Measurements from ENCODE around the gene RAB26.

The RAB26 gene

DNA sequence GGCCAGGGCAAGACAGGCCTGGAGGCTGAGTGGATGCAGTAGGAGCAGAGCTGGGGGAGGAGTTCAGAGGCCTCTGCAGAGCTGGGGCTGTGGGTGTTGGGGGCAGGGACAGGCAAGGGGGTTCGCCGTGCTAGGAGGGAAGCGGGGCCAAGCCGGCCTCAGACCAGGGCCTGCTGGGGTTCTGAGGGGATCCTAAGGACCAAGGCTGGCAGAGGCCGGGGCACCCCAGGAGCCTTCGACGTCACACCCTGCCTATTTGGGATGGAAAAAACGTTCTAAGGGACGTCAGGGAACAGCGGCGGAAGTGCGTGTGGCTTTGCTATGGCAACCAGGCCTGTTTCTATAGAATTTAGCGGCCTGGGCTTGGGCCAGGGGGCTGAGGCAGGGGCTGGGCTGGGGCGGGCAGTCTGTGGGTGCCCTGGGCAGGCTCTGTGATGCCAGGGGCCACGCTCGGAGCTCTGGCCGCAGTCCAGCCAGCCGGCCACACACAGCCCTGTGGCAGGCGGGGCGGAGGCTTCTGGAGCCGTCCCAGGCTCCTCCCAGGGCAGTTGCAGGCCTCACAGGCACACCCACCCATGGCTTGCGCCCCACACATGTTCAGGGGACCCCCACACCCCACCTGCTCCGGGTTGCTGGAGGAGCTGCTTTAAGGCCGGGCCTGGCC lies 10.9 kb downstream of the RAB26 start:
- DNase-seq (ENCODE audit: low read depth in 1 of 2, low spot score in 1 of 2): no peak

DNA sequence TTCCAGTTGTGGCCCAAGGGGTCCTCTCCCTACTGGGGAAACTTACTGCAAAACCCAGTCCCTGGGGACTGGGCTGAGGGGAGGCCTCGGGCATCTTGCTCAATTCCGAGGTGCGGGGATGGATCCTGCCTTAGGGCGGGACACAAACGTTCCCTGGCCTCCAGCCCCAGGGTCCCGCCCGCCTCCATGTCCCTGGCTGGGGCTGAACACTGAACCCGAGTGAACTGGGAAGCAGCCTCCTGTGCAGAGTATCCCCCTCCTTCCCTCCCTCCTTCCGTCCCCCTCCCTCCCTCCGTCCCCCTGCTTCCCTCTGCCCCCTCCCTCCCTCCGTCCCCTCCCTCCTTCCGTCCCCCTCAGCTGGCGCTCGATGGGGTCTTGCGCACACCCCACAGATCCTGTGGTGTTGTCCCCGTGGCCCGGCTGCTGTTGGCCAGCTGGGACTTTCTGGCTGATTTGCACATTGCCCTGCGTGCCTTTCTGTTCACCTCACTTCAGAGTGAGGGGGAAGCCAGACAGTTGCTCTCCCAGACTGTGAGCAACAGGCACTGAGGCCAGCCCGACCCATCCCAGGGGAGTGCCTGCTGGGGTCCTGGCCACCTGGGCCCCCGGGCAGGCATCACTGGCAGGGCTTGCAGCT lies 12.6 kb downstream of the RAB26 start:
- DNase-seq (ENCODE audit: low read depth in 1 of 2, low spot score in 1 of 2): no peak

DNA sequence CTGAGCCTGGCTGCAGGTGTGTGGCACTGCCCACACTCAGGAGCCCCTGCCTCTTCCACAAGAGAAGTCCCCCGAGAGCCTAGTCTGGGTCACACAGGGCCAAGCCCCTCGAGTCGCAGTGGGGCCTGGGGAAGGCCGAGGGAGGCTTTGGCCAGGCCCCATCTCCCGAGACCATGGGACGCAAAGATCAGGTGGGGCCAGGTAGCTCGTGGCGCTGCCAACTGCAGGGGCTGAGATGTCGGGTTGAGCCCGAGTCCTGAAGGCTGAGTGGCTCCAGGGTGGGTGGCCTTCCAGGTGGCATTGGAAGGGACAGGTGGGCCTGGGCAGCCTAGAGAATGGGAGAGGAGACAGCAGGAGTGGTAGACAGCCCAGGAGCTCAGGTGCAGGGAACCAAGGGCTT lies 13.5 kb downstream of the RAB26 start:
- DNase-seq (ENCODE audit: low read depth in 1 of 2, low spot score in 1 of 2): no peak

DNA sequence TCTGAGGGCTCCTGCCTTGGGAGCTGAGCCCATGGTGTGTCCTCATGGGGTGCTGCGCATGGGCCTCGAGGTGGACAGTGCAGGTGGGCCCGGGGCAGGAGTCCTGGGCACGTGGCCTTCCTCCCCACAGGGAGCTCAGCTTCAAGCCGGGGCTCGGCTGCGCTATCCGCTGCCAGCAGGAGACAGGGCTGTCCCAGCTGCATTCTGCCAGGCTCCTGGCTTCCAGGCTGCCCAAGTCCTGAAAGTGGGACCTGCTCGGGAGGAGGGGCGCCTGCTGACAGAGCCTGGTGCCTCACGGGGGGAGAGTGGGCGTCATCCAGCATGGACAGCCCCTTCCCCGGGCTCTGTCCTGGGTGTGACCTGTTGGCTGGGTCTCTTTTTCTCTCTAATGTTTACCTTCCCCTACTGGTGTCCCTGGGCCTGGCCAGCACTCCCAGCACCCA lies 14.3 kb downstream of the RAB26 start:
- no peak for DNase-seq (ENCODE audit: low read depth in 1 of 2, low spot score in 1 of 2)

DNA sequence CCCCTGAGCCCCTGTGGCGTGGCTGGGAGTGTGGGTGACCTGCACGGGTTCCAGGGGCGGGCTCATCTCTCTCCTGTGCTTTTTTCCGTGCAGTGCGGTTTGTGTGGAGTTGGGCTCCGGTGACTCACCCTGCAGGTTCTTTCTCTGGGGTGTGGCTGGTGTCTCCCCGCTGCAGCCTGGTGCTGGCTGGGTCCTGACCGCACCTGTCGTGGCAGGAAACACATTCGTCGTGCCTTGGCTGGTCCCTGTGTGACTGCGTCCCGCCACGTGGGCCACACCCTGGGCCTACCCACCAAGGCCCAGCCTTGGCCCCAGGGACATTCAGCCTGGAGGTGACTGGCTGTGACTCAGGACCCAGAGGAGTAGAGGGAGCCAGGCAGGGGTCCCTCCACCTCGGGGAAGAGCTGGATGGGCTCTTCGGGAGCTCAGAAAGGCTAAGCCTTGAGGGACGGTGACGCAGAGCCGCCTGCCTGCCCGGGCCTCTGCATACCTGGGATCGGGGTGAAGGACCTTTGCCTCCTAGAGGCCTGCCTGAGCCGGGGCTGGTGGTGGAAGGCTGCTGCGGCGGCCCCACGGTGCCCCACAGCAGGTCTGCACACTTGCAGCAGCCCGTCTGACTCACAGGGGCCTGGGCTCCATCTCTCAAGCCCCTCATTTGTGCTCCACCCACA lies 14.9 kb downstream of the RAB26 start:
- DNase-seq (ENCODE audit: low read depth in 1 of 2, low spot score in 1 of 2): no peak

DNA sequence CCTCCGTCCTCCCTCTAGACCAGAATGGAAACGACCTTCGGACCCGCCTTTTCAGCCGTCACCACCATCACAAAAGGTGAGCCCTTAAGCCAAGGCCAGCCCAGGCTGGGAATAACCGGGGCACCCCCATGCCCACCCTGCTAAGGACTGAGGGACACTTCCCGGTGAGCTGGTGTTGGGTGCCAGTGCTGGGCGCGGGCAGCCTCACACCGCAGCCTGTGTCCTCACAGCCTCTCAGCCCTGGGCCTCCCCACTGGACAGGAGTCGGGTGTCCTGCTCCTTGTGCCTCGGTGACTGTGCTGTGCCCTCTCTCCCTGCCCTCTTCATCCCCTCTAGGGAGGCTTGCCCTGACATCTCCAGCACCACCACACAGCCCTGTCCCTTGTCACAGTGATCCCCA lies 17.4 kb downstream of the RAB26 start:
- DNase-seq (ENCODE audit: low read depth in 1 of 2, low spot score in 1 of 2): no peak

DNA sequence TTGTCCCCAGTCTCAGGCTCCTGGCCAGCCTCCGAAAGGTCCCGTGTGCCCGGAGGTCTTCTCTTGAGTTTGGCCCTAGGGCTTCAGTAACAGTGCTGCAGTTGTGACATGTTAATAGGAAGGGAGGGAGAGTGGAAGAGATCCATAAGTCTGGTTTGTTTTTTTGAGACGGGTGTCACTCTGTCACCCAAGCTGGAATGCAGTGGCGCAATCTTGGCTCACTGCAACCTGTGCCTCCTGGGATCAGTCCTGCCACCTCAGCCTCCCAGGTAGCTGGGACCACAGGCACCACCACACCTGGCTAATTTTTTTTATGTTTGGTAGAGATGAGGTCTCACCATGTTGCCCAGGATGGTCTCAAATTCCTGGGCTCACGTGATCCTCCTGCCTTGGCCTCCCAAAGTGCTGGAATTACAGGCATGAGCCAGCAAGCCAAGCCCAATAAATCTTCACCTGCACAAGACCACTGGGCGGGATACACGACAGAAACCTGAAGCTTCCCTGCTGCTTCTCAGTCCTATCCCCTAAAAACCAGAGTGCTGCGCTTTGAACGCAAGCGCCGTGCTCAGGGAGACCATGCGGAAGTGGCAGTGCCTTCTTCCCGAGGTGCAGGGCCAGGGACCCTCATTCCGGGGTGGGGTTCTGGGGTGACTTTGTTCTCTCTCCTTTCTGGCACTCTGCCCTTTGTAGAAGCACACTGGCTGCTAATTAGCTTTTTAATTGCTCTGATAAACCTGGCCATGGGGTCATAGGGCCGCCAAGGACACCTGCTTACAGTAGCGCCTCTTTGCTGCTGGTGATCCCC lies 18.0 kb downstream of the RAB26 start:
- DNase-seq (ENCODE audit: low read depth in 1 of 2, low spot score in 1 of 2): no peak

DNA sequence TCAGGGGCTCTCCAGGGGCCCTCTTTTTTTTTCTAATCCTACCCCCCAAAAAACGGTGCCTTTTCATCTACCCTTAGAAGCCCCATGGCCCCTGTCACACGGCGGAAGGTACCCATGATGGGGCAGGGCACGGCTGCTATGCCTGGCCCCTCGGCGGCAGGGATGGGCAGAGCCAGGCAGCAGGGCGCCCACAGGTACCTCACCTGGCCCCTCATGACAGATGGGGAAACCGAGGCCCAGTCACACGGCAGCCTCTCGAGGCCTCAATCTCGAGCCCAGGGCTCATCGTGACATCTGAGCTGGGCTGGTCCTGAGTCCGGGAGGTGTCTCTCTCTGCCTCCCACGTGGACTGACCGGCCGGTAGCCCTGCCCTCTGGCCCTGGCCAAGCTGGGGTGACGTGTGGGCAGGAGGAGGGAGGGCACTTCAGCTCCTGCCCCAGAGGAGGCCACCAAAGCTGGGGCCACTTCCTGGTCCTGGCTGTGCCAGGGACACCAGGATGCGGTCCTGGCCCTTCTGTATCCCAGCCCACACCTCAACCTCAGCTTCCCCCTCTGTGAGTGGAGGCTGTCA lies 18.7 kb downstream of the RAB26 start:
- no peak for DNase-seq (ENCODE audit: low read depth in 1 of 2, low spot score in 1 of 2)

DNA sequence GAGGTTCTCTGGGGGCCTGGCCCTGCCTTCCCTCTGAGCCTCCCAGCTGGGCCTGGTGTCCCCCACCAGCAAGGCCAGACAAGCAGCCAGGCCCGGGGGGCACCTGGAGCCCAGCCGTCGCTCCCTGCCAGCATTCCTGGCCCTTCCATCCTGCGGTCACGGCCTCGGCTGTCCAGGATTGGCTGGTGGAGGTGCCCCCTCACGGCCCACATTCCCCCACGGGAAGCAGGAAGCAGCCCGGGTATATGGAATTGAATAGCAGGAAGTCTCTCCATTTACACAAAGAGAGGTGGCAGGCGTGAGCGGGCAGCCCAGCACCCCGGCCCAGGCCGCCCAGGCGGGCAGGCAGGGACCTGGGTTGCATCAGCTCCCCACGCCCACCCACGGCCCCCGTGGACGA lies 21.7 kb downstream of the RAB26 start:
- no peak for DNase-seq (ENCODE audit: low read depth in 1 of 2, low spot score in 1 of 2)

DNA sequence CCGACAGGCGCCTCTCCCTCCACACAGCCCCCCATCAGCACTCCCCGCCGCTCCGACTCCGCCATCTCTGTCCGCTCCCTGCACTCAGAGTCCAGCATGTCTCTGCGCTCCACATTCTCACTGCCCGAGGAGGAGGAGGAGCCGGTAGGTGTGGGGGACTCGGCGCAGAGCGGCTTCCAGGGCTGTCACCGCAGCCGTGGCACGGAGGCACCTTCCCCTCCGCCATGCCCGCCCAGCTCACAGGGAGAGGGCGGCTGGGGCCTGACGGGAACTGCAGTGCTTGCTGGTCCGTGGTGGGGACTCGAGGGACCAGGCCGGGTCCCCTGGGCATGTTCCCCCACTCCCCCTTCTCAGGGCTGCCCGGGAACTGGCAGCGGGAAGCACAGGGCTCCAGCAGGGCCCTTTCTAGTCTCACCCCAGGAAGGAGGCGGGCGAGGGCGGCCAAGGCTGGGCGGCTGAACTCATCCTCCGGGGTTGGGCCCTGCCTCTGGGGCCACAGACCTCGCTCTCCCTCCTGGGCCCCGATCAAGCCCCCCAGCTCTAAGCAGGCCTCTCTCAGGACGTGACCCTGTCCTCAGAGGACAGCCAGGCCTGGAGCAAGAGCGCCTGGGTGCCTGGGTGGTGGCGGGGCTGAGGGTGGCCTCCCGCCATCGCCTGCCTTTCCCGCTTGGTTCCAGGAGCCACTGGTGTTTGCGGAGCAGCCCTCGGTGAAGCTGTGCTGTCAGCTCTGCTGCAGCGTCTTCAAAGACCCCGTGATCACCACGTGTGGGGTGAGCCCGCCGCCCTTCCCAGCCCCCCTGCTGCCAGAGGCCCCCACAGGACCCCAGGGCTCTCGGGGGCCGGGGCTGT lies 22.4 kb downstream of the RAB26 start:
- DNase-seq (ENCODE audit: low read depth in 1 of 2, low spot score in 1 of 2): no peak

DNA sequence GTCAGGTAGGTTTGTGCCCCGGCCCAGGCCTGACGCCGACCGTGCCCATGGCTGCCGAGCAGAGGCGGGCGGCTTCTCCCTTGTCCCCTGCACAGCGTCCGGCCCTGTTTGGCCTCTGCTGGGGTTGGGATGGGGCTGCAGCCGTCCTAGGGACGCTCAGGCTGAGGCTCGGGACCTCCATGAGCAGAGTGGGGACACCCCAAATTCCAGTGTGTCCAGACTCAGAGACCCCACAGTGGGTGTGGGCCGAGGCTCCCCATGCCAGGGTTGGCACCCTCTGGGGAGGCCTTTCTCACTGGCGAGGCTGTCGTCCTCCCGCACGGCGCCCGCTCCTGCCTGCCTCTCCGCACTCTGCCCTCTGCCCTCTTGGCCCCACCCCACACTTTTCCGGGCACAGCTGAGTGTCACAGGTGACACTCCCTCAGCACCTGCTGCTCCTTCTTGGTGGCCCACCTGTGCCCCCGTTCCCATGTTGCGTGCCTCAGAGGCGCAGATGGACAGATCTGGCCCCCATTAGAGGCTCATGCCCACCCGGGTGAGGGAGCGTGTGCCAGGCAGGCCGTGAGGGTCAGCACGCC lies 23.3 kb downstream of the RAB26 start:
- no peak for DNase-seq (ENCODE audit: low read depth in 1 of 2, low spot score in 1 of 2)

DNA sequence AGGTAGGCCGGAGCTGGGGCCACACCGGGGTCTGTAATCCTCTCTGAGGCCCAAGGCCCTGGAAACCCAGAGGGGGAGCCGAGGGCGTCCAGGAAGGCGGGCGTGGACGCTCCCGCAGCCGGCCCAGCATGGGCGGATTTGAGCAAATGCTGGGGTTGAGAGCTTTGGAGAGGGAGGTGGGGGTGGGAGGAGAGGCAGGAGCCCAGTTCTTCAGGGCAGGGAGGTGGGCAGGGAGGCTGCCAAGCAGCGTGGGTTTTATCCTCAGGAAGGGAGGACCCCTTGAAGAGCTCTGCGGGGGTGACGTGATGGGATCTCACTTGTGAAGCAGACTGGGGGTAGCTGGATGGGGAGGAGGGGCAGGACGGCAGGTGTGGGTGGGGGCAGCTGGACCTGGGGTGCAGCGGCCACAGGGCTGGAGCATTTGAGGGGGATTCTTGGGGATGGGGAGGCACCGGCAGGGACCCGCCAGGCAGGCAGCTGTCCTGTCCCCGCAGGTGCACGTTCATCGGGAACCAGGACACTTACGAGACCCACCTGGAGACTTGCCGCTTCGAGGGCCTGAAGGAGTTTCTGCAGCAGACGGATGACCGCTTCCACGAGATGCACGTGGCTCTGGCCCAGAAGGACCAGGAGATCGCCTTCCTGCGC lies 24.4 kb downstream of the RAB26 start:
- DNase-seq (ENCODE audit: low read depth in 1 of 2, low spot score in 1 of 2): no peak

DNA sequence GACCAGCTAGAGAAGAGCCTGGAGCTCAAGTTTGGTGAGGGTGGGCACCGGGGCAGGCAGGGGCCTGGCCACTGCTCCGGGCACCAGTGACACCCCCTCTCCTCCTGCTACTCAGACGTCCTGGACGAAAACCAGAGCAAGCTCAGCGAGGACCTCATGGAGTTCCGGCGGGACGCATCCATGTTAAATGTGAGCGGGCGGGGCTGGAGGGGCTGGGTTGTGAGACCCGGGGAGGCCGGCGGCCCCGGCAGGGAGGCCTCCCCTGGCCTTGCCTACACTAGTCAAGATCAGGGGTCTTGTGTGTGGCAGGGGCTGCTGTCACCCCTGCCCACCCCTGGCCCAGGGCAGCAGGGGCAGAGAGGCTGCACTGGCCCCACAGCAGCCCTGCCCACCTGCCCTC lies 24.9 kb downstream of the RAB26 start:
- no peak for DNase-seq (ENCODE audit: low read depth in 1 of 2, low spot score in 1 of 2)

DNA sequence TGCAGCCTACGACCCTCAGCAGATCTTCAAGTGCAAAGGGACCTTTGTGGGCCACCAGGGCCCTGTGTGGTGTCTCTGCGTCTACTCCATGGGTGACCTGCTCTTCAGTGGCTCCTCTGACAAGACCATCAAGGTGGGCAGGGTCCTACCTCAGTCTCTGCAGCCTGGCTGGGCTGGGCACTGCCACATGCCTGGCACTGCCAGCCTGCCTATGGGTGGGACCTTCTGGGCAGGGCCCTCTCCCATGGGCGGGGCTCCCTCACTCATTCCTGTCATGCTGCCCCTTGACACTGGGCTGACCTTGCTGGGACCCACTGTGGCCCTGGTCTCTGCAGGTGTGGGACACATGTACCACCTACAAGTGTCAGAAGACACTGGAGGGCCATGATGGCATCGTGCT lies 25.5 kb downstream of the RAB26 start:
- no peak for DNase-seq (ENCODE audit: low read depth in 1 of 2, low spot score in 1 of 2)

DNA sequence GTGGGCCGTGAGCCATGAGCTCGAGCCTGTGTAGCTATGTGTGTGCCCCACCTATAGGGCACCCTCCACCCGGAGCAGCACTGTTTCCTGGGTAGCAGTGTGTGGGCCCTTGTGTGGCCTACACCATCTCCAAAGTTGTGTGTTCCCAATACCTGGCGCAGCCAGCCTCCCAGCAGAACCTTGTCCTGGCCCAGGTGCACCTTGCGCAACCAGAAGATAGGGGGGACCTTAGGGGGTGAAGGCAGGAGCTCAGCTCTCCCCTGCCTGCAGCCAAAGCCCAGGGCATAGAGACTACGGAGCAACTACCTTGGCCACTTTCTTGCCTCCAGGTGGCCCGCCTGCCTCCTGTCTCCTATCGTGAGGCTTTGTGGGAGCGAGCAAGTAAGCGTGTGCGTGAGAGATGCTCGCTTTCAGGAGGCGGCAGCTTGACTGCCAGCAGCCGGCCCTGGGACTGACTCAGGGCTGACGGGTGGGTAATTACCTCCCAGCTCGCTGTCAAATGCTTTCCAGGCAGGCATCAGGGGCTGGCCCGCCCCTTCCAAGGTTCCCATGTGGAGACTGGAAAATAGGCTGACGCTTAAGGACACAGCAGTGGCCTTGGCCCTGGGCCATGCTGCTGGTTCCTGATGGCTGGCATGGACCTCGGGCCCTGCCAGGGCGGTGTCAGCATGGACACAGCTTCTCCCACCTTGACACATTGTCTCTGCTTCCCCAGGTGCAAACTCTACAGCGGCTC lies 26.1 kb downstream of the RAB26 start:
- DNase-seq (ENCODE audit: low read depth in 1 of 2, low spot score in 1 of 2): no peak

DNA sequence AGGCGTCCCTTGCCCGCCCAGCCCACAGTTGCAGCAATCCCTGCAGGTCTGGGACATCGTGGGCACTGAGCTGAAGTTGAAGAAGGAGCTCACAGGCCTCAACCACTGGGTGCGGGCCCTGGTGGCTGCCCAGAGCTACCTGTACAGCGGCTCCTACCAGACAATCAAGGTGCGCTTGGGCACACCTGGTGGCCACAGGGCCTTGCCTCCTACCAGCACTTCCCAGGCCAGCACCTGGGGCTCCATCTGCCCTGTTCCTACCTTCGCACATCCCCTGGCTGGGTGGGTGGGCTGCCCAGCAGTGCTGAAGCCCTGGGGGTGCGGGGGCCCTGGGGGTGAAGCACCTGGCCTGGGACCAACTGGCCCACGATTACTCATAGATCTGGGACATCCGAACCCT lies 27.0 kb downstream of the RAB26 start:
- DNase-seq (ENCODE audit: low read depth in 1 of 2, low spot score in 1 of 2): no peak

DNA sequence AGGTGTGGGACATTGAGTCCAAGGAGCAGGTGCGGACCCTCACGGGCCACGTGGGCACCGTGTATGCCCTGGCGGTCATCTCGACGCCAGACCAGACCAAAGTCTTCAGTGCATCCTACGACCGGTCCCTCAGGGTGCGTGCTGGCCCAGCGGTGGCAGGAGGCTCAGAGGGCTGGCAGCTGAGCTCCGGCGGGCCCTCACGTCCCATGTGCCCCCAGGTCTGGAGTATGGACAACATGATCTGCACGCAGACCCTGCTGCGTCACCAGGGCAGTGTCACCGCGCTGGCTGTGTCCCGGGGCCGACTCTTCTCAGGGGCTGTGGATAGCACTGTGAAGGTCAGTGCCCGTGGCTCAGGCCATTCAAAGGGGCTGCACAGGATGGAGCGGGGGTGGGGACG lies 27.6 kb downstream of the RAB26 start:
- no peak for DNase-seq (ENCODE audit: low read depth in 1 of 2, low spot score in 1 of 2)

DNA sequence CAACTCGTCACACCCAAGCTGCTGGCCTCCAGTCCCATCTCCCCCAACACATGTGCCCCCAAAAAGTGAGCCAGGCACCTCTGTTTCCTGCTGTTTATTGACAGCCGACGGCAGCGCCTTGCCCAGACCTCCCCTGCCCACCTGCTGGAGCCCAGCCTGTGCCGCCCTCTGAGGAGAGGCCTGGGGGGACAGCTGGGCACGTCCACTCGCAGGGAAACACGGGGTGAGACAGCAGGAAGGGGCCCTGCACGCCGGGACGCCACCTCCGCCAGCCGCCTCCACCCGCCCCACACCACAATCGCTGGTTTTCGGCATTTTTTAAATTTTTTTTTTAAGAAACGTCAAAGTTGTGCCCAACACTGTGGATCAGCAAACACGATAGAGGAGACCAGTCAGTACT lies 28.7 kb downstream of the RAB26 start:
- DNase-seq (ENCODE audit: low read depth in 1 of 2, low spot score in 1 of 2): no peak

DNA sequence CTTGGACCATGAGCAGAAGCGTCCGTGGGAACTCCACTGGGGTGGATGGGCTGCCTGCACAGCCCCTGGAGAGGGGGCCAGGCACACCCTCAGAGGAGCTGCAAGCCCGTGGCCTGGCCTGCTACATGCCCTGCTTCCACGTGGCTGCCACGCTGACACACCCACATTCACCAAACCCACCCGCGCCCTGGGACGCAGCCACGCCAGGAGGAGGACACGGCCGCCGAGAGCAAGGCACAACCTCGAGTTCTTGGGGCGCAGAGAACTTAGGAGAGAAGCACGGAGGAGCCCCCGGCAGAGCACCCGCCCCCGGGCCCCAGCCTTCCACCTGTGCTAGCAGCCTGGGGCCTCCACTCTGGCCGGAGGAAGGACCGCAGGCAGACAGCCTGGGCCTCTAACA lies 29.1 kb downstream of the RAB26 start:
- no peak for DNase-seq (ENCODE audit: low read depth in 1 of 2, low spot score in 1 of 2)
